Mucosa of descending colon (tissue), 3 donors: ENCODE results near the gene YWHAE. TPM values are rescaled to one million over a fixed set of nuclear protein-coding genes. Genes with fewer than 3 reads are reported as not detected.

Experiments used
- ATAC-seq: fragments of 200-7000 bp; cut with Tn5 transposase; one replicate; pipeline ENCODE4 v1.9.1; 2020; ENCODE audit warnings: mild to moderate bottlenecking, moderate library complexity
- DNase-seq, 3 donors: peaks; one replicate each; pipeline ENCODE4 v3.0.0-alpha.2; 2020
- H3K36me3 ChIP-seq: fragments of 200-600 bp; one replicate; pipeline ENCODE4 v1.8.0; 2021; ENCODE audit warnings: low read depth, mild to moderate bottlenecking
- H3K4me1 ChIP-seq: fragments of 200-600 bp; one replicate; pipeline ENCODE4 v1.8.0; 2021; ENCODE audit warnings: low read depth, mild to moderate bottlenecking
- H3K4me3 ChIP-seq: fragments of 200-600 bp; one replicate; pipeline ENCODE4 v1.8.0; 2021; ENCODE audit warnings: mild to moderate bottlenecking
- H3K9me3 ChIP-seq: fragments of 200-600 bp; one replicate; pipeline ENCODE4 v1.8.0; 2021; ENCODE audit warnings: mild to moderate bottlenecking
- intact Hi-C, 2 donors: fragments of 100-400 bp; cut with DNase I in 1 of 2; cut with micrococcal nuclease in 1 of 2; formaldehyde crosslinking; loops; one replicate each; pipeline versions ENCODE4 v1.11.0 to v1.11.1; 2022; cut with DNase I, micrococcal nuclease
- total RNA-seq, 3 donors: library from RNA; stranded (reverse); fragmentation: NEBNext Ultra II Directional in 2 of 3; extraction: Animal tissue kit (Norgen Biotek cat#: 25700) in 2 of 3; gene quantifications; one replicate each; pipeline versions ENCODE4 v1.2.1 to v1.2.4, GENCODE V29; 2021 to 2023
- TF ChIP-seq, protein P1 (sequence below): fragments of 200-600 bp; IDR thresholded peaks from one replicate; pipeline ENCODE4 v1.8.0; 2022; ENCODE audit warnings: antibody characterized with exemption, mild to moderate bottlenecking
- donor health status: DM: no; HTN: no; CAD: no; lungs with moderate emphysema.
- donor health status: DM: no; HTN: no; CAD: no.
- donor health status: DM: no; HTN: yes; CAD: no.

YWHAE gene
- total RNA-seq, 3 donors from 2014 or later: 370 to 494 (median 380) TPM

GRCh38 chr17:1300371-1300905 is 99.6 kb downstream of the YWHAE start:
- no peaks in the 10 kb centered on the region for H3K36me3 ChIP-seq
- TF ChIP-seq, protein P1, sequence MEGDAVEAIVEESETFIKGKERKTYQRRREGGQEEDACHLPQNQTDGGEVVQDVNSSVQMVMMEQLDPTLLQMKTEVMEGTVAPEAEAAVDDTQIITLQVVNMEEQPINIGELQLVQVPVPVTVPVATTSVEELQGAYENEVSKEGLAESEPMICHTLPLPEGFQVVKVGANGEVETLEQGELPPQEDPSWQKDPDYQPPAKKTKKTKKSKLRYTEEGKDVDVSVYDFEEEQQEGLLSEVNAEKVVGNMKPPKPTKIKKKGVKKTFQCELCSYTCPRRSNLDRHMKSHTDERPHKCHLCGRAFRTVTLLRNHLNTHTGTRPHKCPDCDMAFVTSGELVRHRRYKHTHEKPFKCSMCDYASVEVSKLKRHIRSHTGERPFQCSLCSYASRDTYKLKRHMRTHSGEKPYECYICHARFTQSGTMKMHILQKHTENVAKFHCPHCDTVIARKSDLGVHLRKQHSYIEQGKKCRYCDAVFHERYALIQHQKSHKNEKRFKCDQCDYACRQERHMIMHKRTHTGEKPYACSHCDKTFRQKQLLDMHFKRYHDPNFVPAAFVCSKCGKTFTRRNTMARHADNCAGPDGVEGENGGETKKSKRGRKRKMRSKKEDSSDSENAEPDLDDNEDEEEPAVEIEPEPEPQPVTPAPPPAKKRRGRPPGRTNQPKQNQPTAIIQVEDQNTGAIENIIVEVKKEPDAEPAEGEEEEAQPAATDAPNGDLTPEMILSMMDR: no peak
- ATAC-seq (peak; percentile 11), DNase-seq (no peak)
- intact Hi-C loops: no loop called here
- H3K9me3 ChIP-seq: no peaks in the 10 kb centered on the region
- no peaks in the 10 kb centered on the region for H3K4me1 ChIP-seq
- no peak overlapping the region for H3K4me3 ChIP-seq

DNA sequence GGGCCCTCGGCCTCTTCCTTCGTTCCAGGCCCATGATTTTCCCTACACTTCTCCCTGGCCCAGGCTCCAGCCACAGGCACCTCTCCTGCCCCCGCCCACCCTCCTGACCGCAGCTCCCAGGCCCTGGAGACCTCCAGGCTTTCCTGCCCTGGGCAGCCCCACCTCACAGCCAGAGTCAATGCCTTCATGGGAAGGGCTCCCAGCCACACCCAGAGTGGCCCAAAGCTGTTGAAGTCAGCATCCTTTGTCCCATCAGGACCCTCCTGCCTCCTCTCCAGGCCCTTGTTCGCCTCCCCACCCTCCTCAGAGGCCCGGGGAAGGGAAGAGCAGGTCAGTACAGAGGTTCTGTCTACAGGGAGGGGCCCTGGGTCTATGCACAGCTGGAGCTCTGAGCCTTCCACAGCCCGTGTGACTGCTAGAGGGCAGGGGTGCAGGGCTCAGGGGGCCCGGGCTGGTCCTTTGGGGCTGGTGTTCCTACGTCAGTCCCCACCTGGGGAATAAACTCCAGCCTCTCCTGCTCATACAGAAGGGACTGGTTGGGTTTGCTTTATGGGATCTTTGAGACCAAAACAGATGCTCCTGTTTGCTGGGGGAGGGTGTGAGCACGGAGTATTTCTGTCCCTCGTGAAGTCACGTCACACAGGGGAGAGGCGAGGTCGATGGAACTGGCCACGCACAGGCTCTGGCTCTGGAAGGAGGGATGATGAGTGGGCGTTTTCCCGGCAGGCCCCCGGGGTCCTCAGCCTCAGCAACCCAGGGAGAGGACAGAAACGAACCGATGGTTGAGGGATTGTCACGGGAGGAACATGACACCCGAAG is 100.3 kb downstream of the YWHAE start:
- H3K36me3 ChIP-seq: no peaks in the 10 kb centered on the region
- TF ChIP-seq, protein P1: no peak
- intact Hi-C loops: no loop called here
- DNase-seq (no peak), ATAC-seq (no peak)
- no peak overlapping the region for H3K4me3 ChIP-seq
- no peaks in the 10 kb centered on the region for H3K9me3 ChIP-seq
- no peaks in the 10 kb centered on the region for H3K4me1 ChIP-seq

GRCh38 chr17:1298606-1299005 is 101.4 kb downstream of the YWHAE start:
- ATAC-seq (peak; percentile 41), DNase-seq (peak in 1 of 3 donors; percentile 39)
- intact Hi-C loops: no loop called here
- H3K9me3 ChIP-seq: no peaks in the 10 kb centered on the region
- TF ChIP-seq, protein P1: no peak
- H3K36me3 ChIP-seq: no peaks in the 10 kb centered on the region
- no peak overlapping the region for H3K4me3 ChIP-seq
- no peaks in the 10 kb centered on the region for H3K4me1 ChIP-seq

Other genes starting within 250 kb of the YWHAE start
- gene ABR, start 220.2 kb downstream of the YWHAE start, total RNA-seq: 100 to 1,000 TPM; 257 to 470 (median 292) TPM
- not detected for gene BHLHA9, start 129.8 kb downstream of the YWHAE start, total RNA-seq
- under 1 TPM in 2 of 3 donors, not detected in 1; 0.41 to 0.66 TPM for gene TRARG1, start 120.6 kb downstream of the YWHAE start, total RNA-seq
- 10 to 100 TPM; 73.9 to 85.3 (median 74.0) TPM for gene CRK, start 56.0 kb upstream of the YWHAE start, total RNA-seq
- gene MYO1C, start 92.5 kb upstream of the YWHAE start, total RNA-seq: 100 to 1,000 TPM; 249 to 344 (median 276) TPM
- gene INPP5K, start 116.4 kb upstream of the YWHAE start, total RNA-seq: 10 to 100 TPM; 43.7 to 49.9 (median 47.6) TPM
- gene PITPNA, start 162.6 kb upstream of the YWHAE start, total RNA-seq: 10 to 100 TPM; 63.3 to 90.8 (median 81.6) TPM
- 10 to 100 TPM; 12.7 to 30.8 (median 23.7) TPM for gene SLC43A2, start 228.6 kb upstream of the YWHAE start, total RNA-seq
- gene SCARF1, start 245.5 kb upstream of the YWHAE start, total RNA-seq: 10 to 100 TPM; 13.1 to 17.8 (median 14.8) TPM
- gene RILP, start 249.6 kb upstream of the YWHAE start, total RNA-seq: 10 to 100 TPM; 33.3 to 71.6 (median 41.0) TPM